Stimulated activated CD4-positive, alpha-beta T cell treated with anti-CD3 and anti-CD28 coated beads, Interleukin-1b, Interleukin-23, amount 100 ng/mL, for 48 hours (primary cell): ENCODE results near the gene PRAMEF33.
"Not testable (repeated sequence)": the region's sequence is repeated elsewhere in the genome, so short reads cannot be mapped to it uniquely, and the experiment has no call there.

Experiments
- DNase-seq: peaks from one replicate; pipeline ENCODE4 v3.0.0-alpha.2; 2020

PRAMEF33 gene

GRCh38 chr1:13303239-13303638, at the start of gene PRAMEF33:
TSS of gene PRAMEF33 (plus strand) at chr1:13303539. CDS start at chr1:13305955, 2,416 bp downstream.
- not testable (repeated sequence) for DNase-seq

- DNase-seq: not testable (repeated sequence)
Measured at GRCh38 chr1:13253898-13254297, 49.4 kb upstream of the PRAMEF33 start, which contains the start of gene PRAMEF5. TSS of gene PRAMEF5 (plus strand) at chr1:13254198. CDS start at chr1:13259269, 5,071 bp downstream.

- not testable (repeated sequence) for DNase-seq
Measured at GRCh38 chr1:13265124-13265523, 38.2 kb upstream of the PRAMEF33 start.

- not testable (repeated sequence) for DNase-seq
Measured at GRCh38 chr1:13277016-13277415, 26.3 kb upstream of the PRAMEF33 start.

GRCh38 chr1:13279617-13280016, 23.7 kb upstream of the PRAMEF33 start:
- not testable (repeated sequence) for DNase-seq

GRCh38 chr1:13285037-13285436, 18.3 kb upstream of the PRAMEF33 start, which contains the start of gene PRAMEF8:
TSS of gene PRAMEF8 (minus strand) at chr1:13285137. CDS start at chr1:13284091, 1,046 bp downstream.
- DNase-seq: not testable (repeated sequence)

GRCh38 chr1:13289030-13289429, 14.3 kb upstream of the PRAMEF33 start:
- not testable (repeated sequence) for DNase-seq

GRCh38 chr1:13297216-13297931, 6.0 kb upstream of the PRAMEF33 start:
- DNase-seq: not testable (repeated sequence)

GRCh38 chr1:13298699-13299098, 4.6 kb upstream of the PRAMEF33 start:
- DNase-seq: not testable (repeated sequence)

GRCh38 chr1:13302197-13302596, 1.1 kb upstream of the PRAMEF33 start:
- not testable (repeated sequence) for DNase-seq

- not testable (repeated sequence) for DNase-seq
Measured at GRCh38 chr1:13315281-13315680, 11.9 kb downstream of the PRAMEF33 start, which contains the start of gene PRAMEF15. TSS of gene PRAMEF15 (plus strand) at chr1:13315581. CDS start at chr1:13318408, 2,827 bp downstream.

GRCh38 chr1:13342496-13342895, 39.2 kb downstream of the PRAMEF33 start:
- DNase-seq: not testable (repeated sequence)

- not testable (repeated sequence) for DNase-seq
Measured at GRCh38 chr1:13347034-13347433, 43.7 kb downstream of the PRAMEF33 start, which contains the start of gene PRAMEF14. TSS of gene PRAMEF14 (minus strand) at chr1:13347134. CDS start at chr1:13345314, 1,820 bp downstream.

GRCh38 chr1:13353476-13353875, 50.1 kb downstream of the PRAMEF33 start:
- DNase-seq: not testable (repeated sequence)

- not testable (repeated sequence) for DNase-seq
Measured at GRCh38 chr1:13354475-13354874, 51.1 kb downstream of the PRAMEF33 start.

GRCh38 chr1:13356774-13357173, 53.4 kb downstream of the PRAMEF33 start:
- DNase-seq: not testable (repeated sequence)
